K562 (cell line): ENCODE measurements around the gene CHTF8. TPM values are rescaled to one million over a fixed set of nuclear protein-coding genes. Genes with fewer than 3 reads are reported as not detected.

ENCODE experiments used
- IRF2 ChIP-seq: sonication (generic); formaldehyde crosslinking; IDR thresholded peaks from 2 replicates; pipeline ENCODE4 v1.8.1; 2022; ENCODE audit warnings: mild to moderate bottlenecking, missing genetic modification reagents
- MTF1 ChIP-seq: fragments of 250-450 bp; sonication (Bioruptor Pico); IDR thresholded peaks from 2 replicates; pipeline ENCODE4 v1.9.0; 2021; ENCODE audit warnings: moderate library complexity, mild to moderate bottlenecking, inconsistent platforms, borderline replicate concordance
- polyA plus RNA-seq, 8 experiments: library from polyadenylated mRNA; depleted of rRNA in 4 of 8; stranded (reverse) in 5 of 8; unstranded in 3 of 8; fragments of >200 nt; fragmentation: Nextera tagmentation in 2 of 8; fragmentation: Illumina TruSeq in 1 of 8; extraction: Ambion mirVana in 2 of 8; extraction: Trizol in 1 of 8; gene quantifications; 2 replicates each; pipeline versions ENCODE4 v1.2.1 to v1.2.3, GENCODE V29; 2011 to 2014; ENCODE audit warnings: inconsistent platforms in 1 of 8, missing spikeins in 1 of 8
- total RNA-seq, 7 experiments: library from RNA; depleted of rRNA in 6 of 7; stranded (reverse); fragments of >200 nt in 6 of 7; fragmentation: Illumina TruSeq in 2 of 7; extraction: Trizol in 2 of 7; gene quantifications; 2 replicates each; pipeline versions ENCODE4 v1.2.1 to v1.2.3, GENCODE V29; 2011 to 2021; ENCODE audit warnings: low replicate concordance in 1 of 7
- TF ChIP-seq, protein P1 (sequence below): fragments of 200-600 bp; sonication (generic); IDR thresholded peaks from one replicate; pipeline ENCODE4 v1.6.1; 2012; ENCODE audit warnings: mild to moderate bottlenecking, low read depth, low read length, inconsistent platforms

Gene CHTF8
- total and polyA plus RNA-seq, 9 of the 15 experiments (the other 6 are each of a cell fraction or from before 2014, with no cell fraction given), result 20.2 to 199 (median 108) TPM

DNA sequence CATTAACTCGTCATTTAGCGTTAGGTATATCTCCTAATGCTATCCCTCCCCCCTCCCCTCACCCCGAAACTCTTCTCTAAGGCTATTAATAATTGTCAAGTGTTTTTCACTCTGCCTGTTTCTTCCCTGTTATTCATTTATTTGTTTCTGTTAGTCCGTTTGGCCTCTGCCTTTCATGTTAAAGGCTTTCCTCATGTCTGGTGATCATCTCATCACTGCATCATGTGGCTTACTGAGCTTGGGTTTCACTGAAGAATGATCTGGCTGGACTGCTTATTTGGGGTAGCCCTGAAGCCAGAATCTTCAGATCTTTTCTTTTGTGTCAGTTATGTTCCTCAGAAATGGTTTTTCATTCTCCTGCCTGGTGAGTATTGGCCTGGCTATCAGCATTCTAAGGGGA lies 9.5 kb upstream of the CHTF8 start (continued):
- TF ChIP-seq, protein P1, sequence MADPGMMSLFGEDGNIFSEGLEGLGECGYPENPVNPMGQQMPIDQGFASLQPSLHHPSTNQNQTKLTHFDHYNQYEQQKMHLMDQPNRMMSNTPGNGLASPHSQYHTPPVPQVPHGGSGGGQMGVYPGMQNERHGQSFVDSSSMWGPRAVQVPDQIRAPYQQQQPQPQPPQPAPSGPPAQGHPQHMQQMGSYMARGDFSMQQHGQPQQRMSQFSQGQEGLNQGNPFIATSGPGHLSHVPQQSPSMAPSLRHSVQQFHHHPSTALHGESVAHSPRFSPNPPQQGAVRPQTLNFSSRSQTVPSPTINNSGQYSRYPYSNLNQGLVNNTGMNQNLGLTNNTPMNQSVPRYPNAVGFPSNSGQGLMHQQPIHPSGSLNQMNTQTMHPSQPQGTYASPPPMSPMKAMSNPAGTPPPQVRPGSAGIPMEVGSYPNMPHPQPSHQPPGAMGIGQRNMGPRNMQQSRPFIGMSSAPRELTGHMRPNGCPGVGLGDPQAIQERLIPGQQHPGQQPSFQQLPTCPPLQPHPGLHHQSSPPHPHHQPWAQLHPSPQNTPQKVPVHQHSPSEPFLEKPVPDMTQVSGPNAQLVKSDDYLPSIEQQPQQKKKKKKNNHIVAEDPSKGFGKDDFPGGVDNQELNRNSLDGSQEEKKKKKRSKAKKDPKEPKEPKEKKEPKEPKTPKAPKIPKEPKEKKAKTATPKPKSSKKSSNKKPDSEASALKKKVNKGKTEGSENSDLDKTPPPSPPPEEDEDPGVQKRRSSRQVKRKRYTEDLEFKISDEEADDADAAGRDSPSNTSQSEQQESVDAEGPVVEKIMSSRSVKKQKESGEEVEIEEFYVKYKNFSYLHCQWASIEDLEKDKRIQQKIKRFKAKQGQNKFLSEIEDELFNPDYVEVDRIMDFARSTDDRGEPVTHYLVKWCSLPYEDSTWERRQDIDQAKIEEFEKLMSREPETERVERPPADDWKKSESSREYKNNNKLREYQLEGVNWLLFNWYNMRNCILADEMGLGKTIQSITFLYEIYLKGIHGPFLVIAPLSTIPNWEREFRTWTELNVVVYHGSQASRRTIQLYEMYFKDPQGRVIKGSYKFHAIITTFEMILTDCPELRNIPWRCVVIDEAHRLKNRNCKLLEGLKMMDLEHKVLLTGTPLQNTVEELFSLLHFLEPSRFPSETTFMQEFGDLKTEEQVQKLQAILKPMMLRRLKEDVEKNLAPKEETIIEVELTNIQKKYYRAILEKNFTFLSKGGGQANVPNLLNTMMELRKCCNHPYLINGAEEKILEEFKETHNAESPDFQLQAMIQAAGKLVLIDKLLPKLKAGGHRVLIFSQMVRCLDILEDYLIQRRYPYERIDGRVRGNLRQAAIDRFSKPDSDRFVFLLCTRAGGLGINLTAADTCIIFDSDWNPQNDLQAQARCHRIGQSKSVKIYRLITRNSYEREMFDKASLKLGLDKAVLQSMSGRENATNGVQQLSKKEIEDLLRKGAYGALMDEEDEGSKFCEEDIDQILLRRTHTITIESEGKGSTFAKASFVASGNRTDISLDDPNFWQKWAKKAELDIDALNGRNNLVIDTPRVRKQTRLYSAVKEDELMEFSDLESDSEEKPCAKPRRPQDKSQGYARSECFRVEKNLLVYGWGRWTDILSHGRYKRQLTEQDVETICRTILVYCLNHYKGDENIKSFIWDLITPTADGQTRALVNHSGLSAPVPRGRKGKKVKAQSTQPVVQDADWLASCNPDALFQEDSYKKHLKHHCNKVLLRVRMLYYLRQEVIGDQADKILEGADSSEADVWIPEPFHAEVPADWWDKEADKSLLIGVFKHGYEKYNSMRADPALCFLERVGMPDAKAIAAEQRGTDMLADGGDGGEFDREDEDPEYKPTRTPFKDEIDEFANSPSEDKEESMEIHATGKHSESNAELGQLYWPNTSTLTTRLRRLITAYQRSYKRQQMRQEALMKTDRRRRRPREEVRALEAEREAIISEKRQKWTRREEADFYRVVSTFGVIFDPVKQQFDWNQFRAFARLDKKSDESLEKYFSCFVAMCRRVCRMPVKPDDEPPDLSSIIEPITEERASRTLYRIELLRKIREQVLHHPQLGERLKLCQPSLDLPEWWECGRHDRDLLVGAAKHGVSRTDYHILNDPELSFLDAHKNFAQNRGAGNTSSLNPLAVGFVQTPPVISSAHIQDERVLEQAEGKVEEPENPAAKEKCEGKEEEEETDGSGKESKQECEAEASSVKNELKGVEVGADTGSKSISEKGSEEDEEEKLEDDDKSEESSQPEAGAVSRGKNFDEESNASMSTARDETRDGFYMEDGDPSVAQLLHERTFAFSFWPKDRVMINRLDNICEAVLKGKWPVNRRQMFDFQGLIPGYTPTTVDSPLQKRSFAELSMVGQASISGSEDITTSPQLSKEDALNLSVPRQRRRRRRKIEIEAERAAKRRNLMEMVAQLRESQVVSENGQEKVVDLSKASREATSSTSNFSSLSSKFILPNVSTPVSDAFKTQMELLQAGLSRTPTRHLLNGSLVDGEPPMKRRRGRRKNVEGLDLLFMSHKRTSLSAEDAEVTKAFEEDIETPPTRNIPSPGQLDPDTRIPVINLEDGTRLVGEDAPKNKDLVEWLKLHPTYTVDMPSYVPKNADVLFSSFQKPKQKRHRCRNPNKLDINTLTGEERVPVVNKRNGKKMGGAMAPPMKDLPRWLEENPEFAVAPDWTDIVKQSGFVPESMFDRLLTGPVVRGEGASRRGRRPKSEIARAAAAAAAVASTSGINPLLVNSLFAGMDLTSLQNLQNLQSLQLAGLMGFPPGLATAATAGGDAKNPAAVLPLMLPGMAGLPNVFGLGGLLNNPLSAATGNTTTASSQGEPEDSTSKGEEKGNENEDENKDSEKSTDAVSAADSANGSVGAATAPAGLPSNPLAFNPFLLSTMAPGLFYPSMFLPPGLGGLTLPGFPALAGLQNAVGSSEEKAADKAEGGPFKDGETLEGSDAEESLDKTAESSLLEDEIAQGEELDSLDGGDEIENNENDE, result no peak
- TF ChIP-seq MTF1 (CRISPR knock-in tag) (no peak), IRF2 (CRISPR knock-in tag) (no peak)
